H1 (cell line): Measurements from ENCODE around the gene SPAG16. TPM values are rescaled to one million over a fixed set of nuclear protein-coding genes. Genes with fewer than 3 reads are reported as not detected.

Source experiments
- CTCF ChIA-PET: fragments of 300-600 bp; sonication (Branson Sonifier 250); formaldehyde crosslinking; loops from one replicate; lab custom pipeline; 2021; ENCODE audit not compliant: partially characterized antibody; lab: Charles Lee
- POLR2A ChIA-PET: fragments of 300-600 bp; sonication (Branson Sonifier 250); formaldehyde crosslinking; loops from one replicate; lab custom pipeline; 2021; ENCODE audit warnings: inconsistent platforms; ENCODE audit not compliant: partially characterized antibody; lab: Charles Lee
- DNase-seq, 2 experiments: peaks; one replicate each; pipeline versions ENCODE4 v3.0.0 to v3.0.0-alpha.2; 2010 to 2022; ENCODE audit warnings: low spot score in 2 of 2, low read depth in 1 of 2, mixed read lengths in 1 of 2
- FAIRE-seq: peaks from 2 replicates; lab custom pipeline; 2011; peaks lifted over from hg19 to GRCh38; lab: Jason Lieb, UNC
- H2AFZ ChIP-seq: 2 replicates; pipeline ENCODE4 v1.8.1; 2012; ENCODE audit warnings: low read length, inconsistent platforms
- H2AK5ac ChIP-seq: 2 replicates; pipeline ENCODE4 v1.6.1; 2013; ENCODE audit warnings: low read depth, low read length
- H2BK120ac ChIP-seq: replicated peaks from 2 replicates; pipeline ENCODE3; 2013; ENCODE audit warnings: low read depth, low read length, inconsistent platforms
- H2BK12ac ChIP-seq: 2 replicates; pipeline ENCODE4 v1.6.1; 2013; ENCODE audit warnings: low read depth, low read length
- H2BK15ac ChIP-seq: 2 replicates; pipeline ENCODE4 v1.6.1; 2013; ENCODE audit warnings: low read length
- H2BK20ac ChIP-seq: 2 replicates; pipeline ENCODE4 v1.6.1; 2013; ENCODE audit warnings: low read length
- H2BK5ac ChIP-seq: 2 replicates; pipeline ENCODE4 v1.6.1; 2013; ENCODE audit warnings: low read depth, low read length
- H3K14ac ChIP-seq: 2 replicates; pipeline ENCODE4 v1.6.1; 2013; ENCODE audit warnings: inconsistent platforms; ENCODE audit not compliant: insufficient read length
- H3K18ac ChIP-seq: 2 replicates; pipeline ENCODE4 v1.6.1; 2013; ENCODE audit warnings: low read length; ENCODE audit errors: extremely low read depth
- H3K23ac ChIP-seq: 2 replicates; pipeline ENCODE4 v1.6.1; 2013; ENCODE audit warnings: inconsistent platforms; ENCODE audit not compliant: insufficient read length
- H3K23me2 ChIP-seq: 2 replicates; pipeline ENCODE4 v1.6.1; 2013; ENCODE audit warnings: low read depth, low read length
- H3K27ac ChIP-seq: 2 replicates; pipeline ENCODE4 v1.6.1; 2011; ENCODE audit warnings: low read depth, low read length, inconsistent platforms
- H3K27me3 ChIP-seq, 4 experiments: replicated peaks in 1 of 4; 1 replicate in 1 of 4; 2 replicates in 3 of 4; pipeline versions ENCODE4 v1.6.1 to v1.8.1; 2011 to 2013; ENCODE audit warnings: low read length in 3 of 4, mild to moderate bottlenecking in 3 of 4, inconsistent platforms in 2 of 4, mixed read lengths in 2 of 4, moderate library complexity in 1 of 4; ENCODE audit not compliant: control insufficient read depth in 3 of 4, insufficient read depth in 3 of 4; ENCODE audit errors: extremely low read depth in 1 of 4
- H3K36me3 ChIP-seq, 4 experiments: 2 replicates each; pipeline versions ENCODE4 v1.6.1 to v1.8.1; 2011 to 2013; ENCODE audit warnings: mild to moderate bottlenecking in 4 of 4, low read length in 3 of 4, moderate library complexity in 2 of 4, control low read depth in 1 of 4, inconsistent platforms in 1 of 4; ENCODE audit not compliant: insufficient read depth in 4 of 4, control insufficient read depth in 2 of 4
- H3K4ac ChIP-seq: replicated peaks from 2 replicates; pipeline ENCODE3; 2013; ENCODE audit warnings: low read length, low read depth, mixed read lengths, inconsistent platforms; ENCODE audit not compliant: insufficient read length
- H3K4me1 ChIP-seq, 4 experiments: replicated peaks in 1 of 4; 1 replicate in 1 of 4; 2 replicates in 3 of 4; pipeline versions ENCODE4 v1.6.1 to v1.8.1; 2011 to 2013; ENCODE audit warnings: low read length in 3 of 4, inconsistent platforms in 2 of 4, mixed read lengths in 1 of 4; ENCODE audit not compliant: insufficient read depth in 4 of 4, control insufficient read depth in 3 of 4
- H3K4me2 ChIP-seq, 2 experiments: 2 replicates each; pipeline versions ENCODE4 v1.6.1 to v1.8.1; 2011 to 2013; ENCODE audit warnings: low read depth in 2 of 2, low read length in 2 of 2, control low read depth in 1 of 2, inconsistent platforms in 1 of 2, mild to moderate bottlenecking in 1 of 2; ENCODE audit not compliant: insufficient read depth in 1 of 2
- H3K4me3 ChIP-seq, 4 experiments: fragments of 200-600, 300-600 bp in 1 of 4; sonication (generic), shearing (Covaris generic), sonication (Bioruptor Twin) in 1 of 4; 2 replicates each; pipeline versions ENCODE4 v1.5.1 to v1.8.1; 2011 to 2016; ENCODE audit warnings: low read length in 4 of 4, low read depth in 3 of 4, control low read depth in 2 of 4, inconsistent platforms in 2 of 4, mild to moderate bottlenecking in 2 of 4, mixed read lengths in 1 of 4, moderate library complexity in 1 of 4; ENCODE audit not compliant: insufficient read depth in 2 of 4; ENCODE audit errors: extremely low read depth in 1 of 4
- H3K56ac ChIP-seq: replicated peaks from 2 replicates; pipeline ENCODE3; 2013; ENCODE audit warnings: low read depth, mild to moderate bottlenecking, mixed read lengths, low read length, inconsistent platforms; ENCODE audit not compliant: insufficient read length
- H3K79me1 ChIP-seq: 2 replicates; pipeline ENCODE4 v1.6.1; 2013; ENCODE audit warnings: low read depth, low read length, control low read depth
- H3K79me2 ChIP-seq, 2 experiments: 2 replicates each; pipeline versions ENCODE4 v1.6.1 to v1.8.1; 2012 to 2013; ENCODE audit warnings: low read length in 2 of 2, mild to moderate bottlenecking in 2 of 2, inconsistent platforms in 1 of 2; ENCODE audit not compliant: insufficient read depth in 2 of 2, control insufficient read depth in 1 of 2
- H3K9ac ChIP-seq, 4 experiments: replicated peaks in 1 of 4; 1 replicate in 1 of 4; 2 replicates in 3 of 4; pipeline versions ENCODE4 v1.6.1 to v1.8.1; 2011 to 2013; ENCODE audit warnings: low read depth in 3 of 4, low read length in 3 of 4, control low read depth in 2 of 4, mild to moderate bottlenecking in 2 of 4, moderate library complexity in 2 of 4, inconsistent platforms in 1 of 4; ENCODE audit errors: extremely low read depth in 1 of 4
- H3K9me3 ChIP-seq, 2 experiments: 2 replicates each; pipeline versions ENCODE4 v1.6.1 to v1.8.1; 2012 to 2013; ENCODE audit warnings: mild to moderate bottlenecking in 2 of 2, moderate library complexity in 2 of 2, control low read depth in 1 of 2, inconsistent platforms in 1 of 2, low read depth in 1 of 2, low read length in 1 of 2, mixed read lengths in 1 of 2; ENCODE audit not compliant: insufficient read depth in 2 of 2
- H4K20me1 ChIP-seq, 2 experiments: replicated peaks in 1 of 2; 2 replicates each; pipeline versions ENCODE3 to v1.8.1; 2011 to 2013; ENCODE audit warnings: inconsistent platforms in 2 of 2, low read length in 2 of 2, mild to moderate bottlenecking in 1 of 2; ENCODE audit not compliant: insufficient read depth in 2 of 2, control insufficient read depth in 1 of 2
- H4K5ac ChIP-seq: 2 replicates; pipeline ENCODE4 v1.6.1; 2013; ENCODE audit warnings: low read length, low read depth, mixed read lengths, inconsistent platforms; ENCODE audit not compliant: insufficient read length
- H4K8ac ChIP-seq: 2 replicates; pipeline ENCODE4 v1.8.0; 2013; ENCODE audit warnings: mild to moderate bottlenecking, moderate library complexity, low read length, inconsistent platforms; ENCODE audit not compliant: insufficient read depth; ENCODE audit errors: extremely low read depth
- H4K91ac ChIP-seq: replicated peaks from 2 replicates; pipeline ENCODE3; 2013; ENCODE audit warnings: low read length, mixed read lengths, inconsistent platforms; ENCODE audit not compliant: insufficient read length
- BACH1 ChIP-seq: IDR thresholded peaks from 2 replicates; pipeline ENCODE4 v1.6.1; 2012; ENCODE audit warnings: low read length, improper control_type of control experiment
- BCL11A ChIP-seq, 2 experiments: IDR thresholded peaks; one replicate each; pipeline ENCODE4 v1.6.1; 2011; ENCODE audit warnings: low read depth in 2 of 2, low read length in 2 of 2, mild to moderate bottlenecking in 2 of 2
- CBX5 ChIP-seq: fragments of 300-800, 300-1000 bp; sonication (generic); IDR thresholded peaks from 2 replicates; pipeline ENCODE4 v1.7.1; 2016; ENCODE audit warnings: antibody characterized with exemption, low read length, low read depth
- HDAC6 ChIP-seq: IDR thresholded peaks from one replicate; pipeline ENCODE4 v1.7.1; 2012; ENCODE audit warnings: low read depth, mild to moderate bottlenecking, inconsistent platforms, low read length, moderate library complexity
- KDM1A ChIP-seq: fragments of 200-600, 300-600 bp; sonication (generic); IDR thresholded peaks from 2 replicates; pipeline ENCODE4 v1.7.1; 2016; ENCODE audit warnings: mild to moderate bottlenecking, low read length, borderline replicate concordance
- NRF1 ChIP-seq: IDR thresholded peaks from 2 replicates; pipeline ENCODE4 v1.6.1; 2011; ENCODE audit warnings: mild to moderate bottlenecking, low read depth, low read length, improper control_type of control experiment
- RAD21 ChIP-seq, 2 experiments: IDR thresholded peaks in 1 of 2; conservative IDR thresholded peaks in 1 of 2; 2 replicates each; pipeline ENCODE4 v1.6.1; 2011; ENCODE audit warnings: low read depth in 2 of 2, low read length in 2 of 2, improper control_type of control experiment in 1 of 2, inconsistent platforms in 1 of 2, mild to moderate bottlenecking in 1 of 2, moderate library complexity in 1 of 2
- RXRA ChIP-seq: IDR thresholded peaks from 2 replicates; pipeline ENCODE4 v1.6.1; 2011; ENCODE audit warnings: low read depth, mild to moderate bottlenecking, low read length, moderate library complexity; ENCODE audit not compliant: insufficient read depth
- SP2 ChIP-seq: IDR thresholded peaks from 2 replicates; pipeline ENCODE4 v1.6.1; 2012; ENCODE audit warnings: mild to moderate bottlenecking, low read length, inconsistent platforms
- TAF7 ChIP-seq: optimal IDR thresholded peaks from 2 replicates; pipeline ENCODE3; 2011; ENCODE audit warnings: low read depth, mild to moderate bottlenecking, inconsistent platforms, low read length, moderate library complexity, borderline replicate concordance
- TEAD4 ChIP-seq: IDR thresholded peaks from 2 replicates; pipeline ENCODE4 v1.6.1; 2012; ENCODE audit warnings: low read depth, low read length, inconsistent platforms, mixed read lengths
- YY1 ChIP-seq: IDR thresholded peaks from 2 replicates; pipeline ENCODE4 v1.6.1; 2011; ENCODE audit warnings: low read depth, mild to moderate bottlenecking, low read length
- ZNF274 ChIP-seq: IDR thresholded peaks from 2 replicates; pipeline ENCODE4 v1.7.0; 2012; ENCODE audit warnings: low read length, borderline replicate concordance; ENCODE audit errors: extremely low read depth
- WGBS, 2 experiments: shearing (Covaris generic) in 1 of 2; methylation state at CpG; one replicate each; pipeline versions ENCODE4 v1.1.6 to v1.1.7; 2013 to 2015; ENCODE audit warnings: low lambda C conversion rate in 2 of 2, mixed read lengths in 2 of 2, inconsistent platforms in 1 of 2, low coverage in 1 of 2, missing lambda C conversion rate in 1 of 2; ENCODE audit not compliant: insufficient replicate concordance in 2 of 2, insufficient coverage in 1 of 2, insufficient read length in 1 of 2; ENCODE audit errors: extremely low coverage in 1 of 2, missing lambda C conversion rate in 1 of 2; 5-methylcytosine and 5-hydroxymethylcytosine counted together
- polyA plus RNA-seq, 7 experiments: library from polyadenylated mRNA; depleted of rRNA in 3 of 7; stranded (reverse) in 5 of 7; unstranded in 2 of 7; fragments of >200 nt in 5 of 7; fragments of 200-250 nt in 2 of 7; gene quantifications; 1 replicate in 5 of 7; 2 replicates in 1 of 7; 4 replicates in 1 of 7; pipeline versions ENCODE4 v1.2.1 to v1.2.3, GENCODE V29; 2011 to 2013; ENCODE audit warnings: missing spikeins in 2 of 7, mixed read lengths in 2 of 7
- total RNA-seq: library from RNA; stranded (reverse); fragmentation: NEBNext Ultra II Directional; extraction: Animal tissue kit (Norgen Biotek cat#: 25700); gene quantifications from 2 replicates; pipeline ENCODE4 v1.2.1, GENCODE V29; 2021
- TF ChIP-seq, protein P1 (sequence below): IDR thresholded peaks from 2 replicates; pipeline ENCODE4 v1.6.1; 2011; ENCODE audit warnings: low read length, improper control_type of control experiment

The SPAG16 gene
- total and polyA plus RNA-seq, 2 of the 8 experiments (the other 6 are each of a cell fraction or from before 2014, with no cell fraction given), result 6.0 to 14.9 TPM

DNA sequence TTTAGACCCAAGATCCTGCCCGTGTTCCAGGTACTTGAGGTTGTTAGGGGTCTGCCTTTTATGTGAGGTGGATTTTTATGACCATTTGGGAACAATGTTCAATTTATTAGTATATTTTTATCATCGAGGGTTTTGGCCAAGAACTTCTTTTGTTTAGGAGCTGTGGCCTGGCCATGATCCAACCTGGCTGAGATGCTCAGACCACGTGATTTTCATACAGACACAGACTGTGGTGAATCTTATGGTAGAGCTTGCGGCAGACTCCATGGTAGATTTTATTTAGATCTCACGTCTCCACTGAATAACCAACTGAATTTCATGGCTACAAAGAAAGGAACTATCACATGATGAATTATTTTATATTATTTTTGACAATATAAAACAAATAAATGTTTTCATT lies 721.1 kb downstream of the SPAG16 start:
- Histone ChIP-seq H4K5ac (no peak overlapping the region), H2AFZ (no peak overlapping the region), H3K23me2 (no peaks in the 10 kb centered on the region), H3K79me2 (no peaks in the 10 kb centered on the region), H3K4me3 (no peak overlapping the region), H3K14ac (no peak overlapping the region), H2BK15ac (no peak overlapping the region), H3K9me3 (peaks cover 0 to 2% of the 10 kb centered on the region in 2 experiments; a peak in 1 of 4 replicates), H4K91ac (no peak overlapping the region), H2BK12ac (no peak overlapping the region), H2AK5ac (no peak overlapping the region), H3K27ac (no peak overlapping the region), H2BK120ac (no peak overlapping the region), H3K23ac (no peak overlapping the region), H3K4me1 (peaks cover 0 to 3% (median 0%) of the 10 kb centered on the region in 4 experiments; a peak in 1 of 7 replicates), H2BK20ac (no peak overlapping the region), H3K4ac (no peak overlapping the region), H3K18ac (no peak overlapping the region), H4K8ac (no peak overlapping the region), H4K20me1 (no peaks in the 10 kb centered on the region), H2BK5ac (no peak overlapping the region), H3K27me3 (no peaks in the 10 kb centered on the region), H3K36me3 (no peaks in the 10 kb centered on the region), H3K4me2 (no peak overlapping the region), H3K79me1 (no peaks in the 10 kb centered on the region), H3K9ac (no peak overlapping the region), H3K56ac (no peak overlapping the region)
- 95% methylated on average over 5 of the region's 5 CpGs; no CpG with 5 or more reads in 1 of the 2 experiments for WGBS, 2 experiments
- POLR2A ChIA-PET, result no interaction called here
- CTCF ChIA-PET, result no interaction called here
- DNase-seq (no peak), FAIRE-seq (no peak)
- TF ChIP-seq KDM1A, result no peak
- no peak for TF ChIP-seq RXRA
- TF ChIP-seq BCL11A (IDR thresholded peaks at IDR 0.05; ENCODE audit: low read depth in 2 of 2, low read length in 2 of 2), result no peak
- no peak for TF ChIP-seq ZNF274
- TF ChIP-seq CBX5, result no peak
- TF ChIP-seq TAF7, result no peak
- no peak for TF ChIP-seq RAD21 (IDR thresholded peaks at IDR 0.05 in 1 of 2, conservative IDR thresholded peaks at IDR 0.05 in 1 of 2; ENCODE audit: low read depth in 2 of 2, low read length in 2 of 2)
- no peak for TF ChIP-seq NRF1
- TF ChIP-seq TEAD4, result no peak
- TF ChIP-seq YY1, result no peak
- TF ChIP-seq SP2, result no peak
- no peak for TF ChIP-seq BACH1
- TF ChIP-seq, protein P1, sequence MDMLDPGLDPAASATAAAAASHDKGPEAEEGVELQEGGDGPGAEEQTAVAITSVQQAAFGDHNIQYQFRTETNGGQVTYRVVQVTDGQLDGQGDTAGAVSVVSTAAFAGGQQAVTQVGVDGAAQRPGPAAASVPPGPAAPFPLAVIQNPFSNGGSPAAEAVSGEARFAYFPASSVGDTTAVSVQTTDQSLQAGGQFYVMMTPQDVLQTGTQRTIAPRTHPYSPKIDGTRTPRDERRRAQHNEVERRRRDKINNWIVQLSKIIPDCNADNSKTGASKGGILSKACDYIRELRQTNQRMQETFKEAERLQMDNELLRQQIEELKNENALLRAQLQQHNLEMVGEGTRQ, result no peak
- TF ChIP-seq HDAC6, result no peak
